Activated T-cell treated with anti-CD3 and anti-CD28 coated beads, Interleukin-2, amount 50 U/mL, for 24 hours (primary cell): Measurements from ENCODE around the gene IP6K2.

Experiments
- DNase-seq: peaks from one replicate; pipeline ENCODE4 v3.0.0-alpha.2; 2020
- H3K27ac Mint-ChIP-seq: 2 replicates; pipeline ENCODE4 v1.8.0; 2020; ENCODE audit warnings: mild to moderate bottlenecking, mixed read lengths
- H3K27me3 Mint-ChIP-seq: 2 replicates; pipeline ENCODE4 v1.8.0; 2020; ENCODE audit warnings: mixed read lengths
- H3K36me3 Mint-ChIP-seq: 2 replicates; pipeline ENCODE4 v1.8.0; 2020; ENCODE audit warnings: low read depth, mixed read lengths
- H3K4me1 Mint-ChIP-seq: 2 replicates; pipeline ENCODE4 v1.8.0; 2020; ENCODE audit warnings: low read depth, mixed read lengths
- H3K4me3 Mint-ChIP-seq: 2 replicates; pipeline ENCODE4 v1.8.0; 2020; ENCODE audit warnings: mild to moderate bottlenecking, moderate library complexity, mixed read lengths
- H3K9me3 Mint-ChIP-seq: 2 replicates; pipeline ENCODE4 v1.8.0; 2020; ENCODE audit warnings: mixed read lengths

Gene IP6K2

DNA sequence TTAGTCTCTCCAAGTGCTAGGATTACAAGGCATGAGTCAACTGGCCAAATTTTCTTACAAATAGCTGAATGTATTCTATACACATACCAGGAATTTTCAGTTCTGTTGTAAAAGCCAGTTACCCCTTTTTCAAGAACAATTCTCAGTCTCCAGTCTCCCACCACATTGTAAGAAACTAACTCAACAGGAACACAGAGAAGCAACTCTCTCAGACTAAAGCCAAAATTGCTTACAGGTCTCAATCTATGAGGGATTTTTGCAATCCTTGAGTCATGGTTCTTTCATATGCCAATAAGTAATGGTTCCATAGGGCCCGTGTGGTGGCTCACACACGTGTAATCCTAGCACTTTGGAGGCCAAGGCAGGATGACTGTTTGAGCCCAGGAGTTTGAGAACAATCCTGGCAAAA is 8.5 kb downstream of the IP6K2 start:
- H3K27ac Mint-ChIP-seq, result peak overlapping the region; percentile 62
- no peaks in the 10 kb centered on the region for H3K9me3 Mint-ChIP-seq
- peaks cover 79% of the 10 kb centered on the region for H3K36me3 Mint-ChIP-seq
- H3K27me3 Mint-ChIP-seq, result no peaks in the 10 kb centered on the region
- peaks cover 57% of the 10 kb centered on the region for H3K4me1 Mint-ChIP-seq
- no peak for DNase-seq
- H3K4me3 Mint-ChIP-seq, result no peak overlapping the region

DNA sequence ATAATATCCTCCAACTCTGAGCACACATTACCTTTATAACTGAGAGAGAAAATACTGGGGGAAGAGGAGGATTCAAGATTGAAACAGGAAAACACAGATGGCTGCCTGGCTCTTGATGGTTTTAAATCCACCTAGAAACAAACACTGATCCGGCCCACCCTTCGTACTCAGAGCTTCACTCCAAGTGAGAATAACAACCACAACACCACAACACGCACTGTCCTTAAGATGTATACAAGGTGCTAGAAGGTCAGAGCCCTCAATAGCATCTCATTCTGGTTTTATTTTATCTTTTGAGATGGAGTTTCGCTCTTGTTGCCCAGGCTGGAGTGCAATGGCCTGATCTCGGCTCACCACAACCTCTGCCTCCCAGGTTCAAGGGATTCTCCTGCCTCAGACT is 9.9 kb downstream of the IP6K2 start:
- DNase-seq, result no peak
- H3K27ac Mint-ChIP-seq, result peak overlapping the region; percentile 12
- H3K9me3 Mint-ChIP-seq, result no peaks in the 10 kb centered on the region
- no peak overlapping the region for H3K4me3 Mint-ChIP-seq
- peaks cover 78% of the 10 kb centered on the region for H3K36me3 Mint-ChIP-seq
- no peaks in the 10 kb centered on the region for H3K27me3 Mint-ChIP-seq
- peaks cover 58% of the 10 kb centered on the region for H3K4me1 Mint-ChIP-seq

DNA sequence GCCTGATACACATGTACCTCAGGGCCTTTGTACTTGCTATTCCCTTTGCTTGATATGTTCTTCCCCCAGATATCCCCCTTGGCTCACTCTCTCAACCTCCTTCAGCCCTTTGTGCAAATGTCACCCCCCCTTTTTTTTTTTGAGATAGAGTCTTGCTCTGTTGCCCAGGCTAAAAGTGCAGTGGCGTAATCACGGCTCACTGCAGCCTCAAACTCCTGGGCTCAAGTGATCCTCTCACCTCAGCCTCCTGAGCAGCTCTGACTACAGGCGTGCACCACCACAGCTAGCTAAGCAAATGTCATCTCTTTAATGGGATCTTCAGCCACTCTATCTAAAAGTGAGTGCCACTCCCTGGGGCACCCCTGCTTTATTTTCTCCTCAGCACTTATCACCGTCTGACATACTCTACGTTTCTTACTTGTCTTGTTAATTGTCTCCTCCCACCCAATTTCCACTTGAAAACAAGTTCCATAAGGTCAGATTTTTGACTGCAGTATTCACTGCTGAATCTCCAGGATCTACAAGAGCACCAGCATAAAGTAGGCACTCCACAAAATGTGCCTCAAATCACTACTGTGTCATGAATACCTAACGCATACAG is 14.6 kb downstream of the IP6K2 start:
- no peak overlapping the region for H3K4me3 Mint-ChIP-seq
- DNase-seq, result no peak

DNA sequence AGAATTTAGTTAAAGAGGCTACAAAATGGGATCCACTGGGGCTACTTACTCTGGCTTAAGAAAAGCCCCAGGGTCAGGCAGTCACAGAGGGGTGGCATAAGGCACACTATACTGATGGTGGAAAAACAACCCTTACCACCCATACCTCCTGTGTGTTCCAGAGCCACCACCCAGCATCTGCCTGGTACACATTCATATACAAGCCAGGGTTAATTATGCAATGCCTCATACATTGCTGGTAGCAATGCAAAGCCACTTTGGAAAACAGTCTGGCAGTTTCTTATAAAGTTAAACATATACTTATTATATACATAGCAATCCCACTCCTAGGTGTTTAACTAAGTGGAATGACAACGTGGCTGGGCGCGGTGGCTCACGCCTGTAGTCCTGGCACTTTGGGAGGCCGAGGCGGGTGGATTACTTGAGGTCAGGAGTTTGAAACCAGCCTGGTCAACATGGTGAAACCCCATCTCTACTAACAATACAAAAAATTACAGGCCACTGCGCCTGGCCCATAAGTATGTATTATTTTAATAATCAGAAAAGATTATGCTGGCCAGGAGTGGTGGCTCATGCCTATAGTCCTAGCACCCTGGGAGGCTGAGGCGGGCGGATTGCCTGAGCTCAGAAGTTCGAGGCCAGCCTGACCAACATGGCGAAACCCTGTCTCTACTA is 16.2 kb downstream of the IP6K2 start:
- Mint-ChIP-seq H3K4me1 (peaks cover 46% of the 10 kb centered on the region), H3K4me3 (no peak overlapping the region), H3K36me3 (peaks cover 59% of the 10 kb centered on the region), H3K27me3 (no peaks in the 10 kb centered on the region), H3K27ac (peak overlapping the region; percentile 71), H3K9me3 (no peaks in the 10 kb centered on the region)
- no peak for DNase-seq

More for the DNA sequence above, 14.6 kb downstream of the IP6K2 start:
- Mint-ChIP-seq H3K4me1 (peaks cover 45% of the 10 kb centered on the region), H3K36me3 (peaks cover 64% of the 10 kb centered on the region), H3K9me3 (no peaks in the 10 kb centered on the region), H3K27me3 (no peaks in the 10 kb centered on the region), H3K27ac (peak overlapping the region; percentile 18)

DNA sequence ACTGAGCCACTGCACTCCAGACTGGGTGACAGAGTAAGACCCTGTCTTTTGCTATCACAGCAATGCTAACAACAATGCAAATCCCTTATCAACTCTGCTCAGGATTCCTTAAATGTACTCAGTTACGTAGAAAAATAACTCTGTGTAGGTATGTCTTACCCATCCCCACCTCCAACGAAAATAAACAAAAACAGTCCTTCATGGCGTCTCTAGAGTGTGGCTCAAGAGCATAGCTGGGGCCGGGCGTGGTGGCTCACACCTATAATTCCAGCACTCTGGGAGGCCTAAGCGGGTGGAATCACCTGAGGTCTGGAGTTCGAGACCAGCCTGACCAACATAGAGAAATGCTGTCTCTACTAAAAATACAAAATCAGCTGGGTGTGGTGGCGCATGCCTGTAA is 18.1 kb downstream of the IP6K2 start:
- Mint-ChIP-seq H3K27ac (peak overlapping the region; percentile 44), H3K36me3 (peaks cover 61% of the 10 kb centered on the region), H3K9me3 (no peaks in the 10 kb centered on the region), H3K4me3 (no peak overlapping the region), H3K27me3 (no peaks in the 10 kb centered on the region), H3K4me1 (peaks cover 43% of the 10 kb centered on the region)
- DNase-seq, result no peak

DNA sequence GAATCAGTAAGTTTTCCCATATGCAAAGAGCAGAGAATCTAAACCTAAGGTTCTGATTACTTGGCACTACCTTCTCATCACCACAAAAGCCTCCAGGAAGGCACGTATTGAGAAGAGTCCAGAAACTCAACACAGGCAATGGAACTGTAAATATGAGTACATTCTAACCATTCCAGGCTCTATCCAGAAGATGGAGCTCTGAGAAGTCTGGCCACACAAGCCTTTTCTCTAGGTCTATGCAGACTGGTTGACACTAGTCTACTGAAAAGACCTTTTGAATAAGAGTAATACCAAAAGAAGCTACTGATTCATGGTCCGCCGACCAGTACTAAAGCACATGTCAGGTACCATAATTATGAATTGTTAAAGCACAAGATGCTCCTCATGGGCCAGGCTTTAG is 19.1 kb downstream of the IP6K2 start:
- H3K27ac Mint-ChIP-seq, result peak overlapping the region; percentile 26
- peaks cover 40% of the 10 kb centered on the region for H3K4me1 Mint-ChIP-seq
- no peak for DNase-seq
- no peaks in the 10 kb centered on the region for H3K27me3 Mint-ChIP-seq
- H3K4me3 Mint-ChIP-seq, result no peak overlapping the region
- peaks cover 67% of the 10 kb centered on the region for H3K36me3 Mint-ChIP-seq
- no peaks in the 10 kb centered on the region for H3K9me3 Mint-ChIP-seq

DNA sequence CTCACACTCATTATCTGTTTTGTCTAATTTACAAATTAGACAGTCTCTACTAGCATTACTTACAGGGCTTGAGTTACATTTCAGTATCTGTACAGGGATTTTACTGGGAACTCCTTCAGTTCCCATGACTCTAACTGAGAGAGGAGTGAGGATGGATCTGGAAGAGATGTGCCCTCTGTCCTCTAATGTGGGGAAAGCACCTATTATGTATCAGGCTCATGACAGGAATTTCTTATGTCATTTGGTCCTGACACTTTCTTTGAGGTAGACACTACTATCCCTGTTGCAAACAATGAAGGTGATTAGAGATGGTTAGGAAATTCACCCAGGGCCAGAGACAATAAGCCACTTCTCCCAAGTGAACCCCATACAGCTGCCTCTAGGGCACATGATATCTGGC is 20.4 kb downstream of the IP6K2 start:
- no peaks in the 10 kb centered on the region for H3K9me3 Mint-ChIP-seq
- no peak overlapping the region for H3K4me3 Mint-ChIP-seq
- DNase-seq, result no peak
- H3K36me3 Mint-ChIP-seq, result peaks cover 72% of the 10 kb centered on the region
- peak overlapping the region; percentile 71 for H3K27ac Mint-ChIP-seq
- H3K27me3 Mint-ChIP-seq, result no peaks in the 10 kb centered on the region
- H3K4me1 Mint-ChIP-seq, result peaks cover 32% of the 10 kb centered on the region

DNA sequence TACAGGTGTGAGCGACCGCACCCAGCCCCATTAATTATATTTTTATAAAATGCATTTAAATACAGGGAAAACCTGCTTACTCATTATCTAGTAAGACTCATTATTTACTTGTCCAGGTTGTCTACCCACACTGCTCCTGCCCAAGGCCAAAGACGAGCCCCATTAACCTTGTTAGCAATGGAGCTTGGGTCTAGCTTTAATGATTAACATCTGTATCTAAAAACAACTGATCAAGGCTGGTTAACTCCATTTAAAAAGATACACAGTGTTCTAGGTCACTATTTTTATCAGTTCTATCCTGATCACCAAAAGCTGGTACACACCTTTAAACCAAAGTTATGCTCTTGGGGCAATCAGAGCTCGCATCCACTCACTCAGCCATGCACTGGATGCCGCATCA is 20.9 kb downstream of the IP6K2 start:
- Mint-ChIP-seq H3K4me1 (peaks cover 30% of the 10 kb centered on the region), H3K27ac (peak overlapping the region; percentile 71), H3K4me3 (no peak overlapping the region), H3K27me3 (no peaks in the 10 kb centered on the region), H3K9me3 (no peaks in the 10 kb centered on the region), H3K36me3 (peaks cover 74% of the 10 kb centered on the region)
- no peak for DNase-seq

DNA sequence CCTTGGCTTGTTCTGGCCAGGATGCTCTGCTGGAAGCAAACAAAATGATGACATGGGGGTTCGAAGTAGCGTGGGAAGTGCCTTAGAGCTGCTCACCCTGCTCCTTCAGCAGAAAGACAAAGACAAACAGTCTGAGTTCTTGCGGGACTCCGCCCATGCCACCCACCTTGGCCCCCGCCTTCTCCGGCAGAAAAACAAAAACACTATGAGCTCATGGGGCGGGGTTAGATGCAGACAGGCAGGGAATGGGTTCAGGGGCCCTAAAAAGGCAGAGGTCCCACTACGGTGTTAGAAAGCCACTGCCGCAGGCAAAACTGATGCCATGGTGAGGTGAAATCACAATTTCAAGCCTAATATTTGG is 21.6 kb downstream of the IP6K2 start:
- no peaks in the 10 kb centered on the region for H3K9me3 Mint-ChIP-seq
- H3K36me3 Mint-ChIP-seq, result peaks cover 79% of the 10 kb centered on the region
- peaks cover 27% of the 10 kb centered on the region for H3K4me1 Mint-ChIP-seq
- no peaks in the 10 kb centered on the region for H3K27me3 Mint-ChIP-seq
- no peak for DNase-seq
- H3K27ac Mint-ChIP-seq, result peak overlapping the region; percentile 50
- no peak overlapping the region for H3K4me3 Mint-ChIP-seq

DNA sequence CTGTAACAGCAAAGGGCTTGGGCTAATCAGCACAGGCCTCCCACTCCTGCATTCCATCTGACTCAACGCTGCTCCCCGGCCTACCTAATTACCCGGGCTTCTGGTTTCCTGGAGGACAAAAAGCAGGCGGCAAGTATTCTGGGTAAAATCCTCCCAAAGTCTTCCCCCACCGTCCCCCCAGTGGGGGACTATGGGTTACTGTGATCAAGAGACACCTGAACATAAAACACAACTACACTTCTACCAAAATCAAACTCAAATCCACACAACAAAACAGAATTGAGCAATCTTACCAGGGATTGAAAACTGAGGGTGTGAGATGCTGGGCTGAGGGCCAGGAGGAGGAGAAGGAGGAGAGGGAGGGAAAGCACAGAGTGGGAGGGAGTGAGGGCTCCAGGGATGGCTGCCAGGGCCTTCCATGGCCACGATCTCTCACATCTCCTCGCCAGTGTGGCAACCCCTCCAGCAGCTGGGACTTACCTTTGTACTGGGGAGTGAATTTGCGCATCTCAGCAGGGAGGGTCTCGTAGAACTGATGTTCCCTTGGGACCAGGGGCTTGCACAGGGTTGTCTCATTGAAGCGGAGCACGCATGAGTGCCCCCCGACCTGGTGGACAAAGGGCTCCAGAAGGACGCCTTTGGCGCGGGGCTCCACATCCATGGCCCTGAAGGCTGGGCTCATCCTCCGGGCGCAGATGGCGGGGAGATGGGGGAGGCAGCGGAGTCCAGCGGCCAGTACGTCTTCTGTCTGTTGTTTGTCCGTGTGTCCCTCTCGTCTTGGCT is 22.2 kb downstream of the IP6K2 start:
- Mint-ChIP-seq H3K36me3 (peaks cover 79% of the 10 kb centered on the region), H3K27ac (peak overlapping the region; percentile 80), H3K4me3 (no peak overlapping the region), H3K27me3 (no peaks in the 10 kb centered on the region), H3K9me3 (no peaks in the 10 kb centered on the region), H3K4me1 (peaks cover 22% of the 10 kb centered on the region)
- DNase-seq, result no peak

DNA sequence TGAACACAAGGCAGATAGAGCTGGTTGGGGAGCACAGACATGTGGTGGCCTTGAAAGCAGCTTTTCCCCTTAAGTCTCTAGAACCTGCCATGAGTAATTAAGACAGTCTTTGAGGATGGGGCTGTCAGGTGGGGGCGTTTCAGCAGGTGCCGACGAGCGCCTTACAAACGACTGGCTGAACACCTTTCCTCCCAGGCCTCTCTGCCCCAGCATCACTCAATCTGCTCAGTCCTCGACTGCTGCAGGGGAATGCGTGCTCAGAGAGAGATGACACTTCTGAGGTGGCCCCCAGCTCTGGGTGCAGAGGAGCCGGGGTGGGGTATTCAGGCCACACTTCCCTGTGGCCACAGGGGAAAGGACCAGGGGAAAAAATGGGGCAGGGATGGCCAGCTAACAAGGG is 23.2 kb downstream of the IP6K2 start:
- H3K27me3 Mint-ChIP-seq, result no peaks in the 10 kb centered on the region
- H3K4me1 Mint-ChIP-seq, result peaks cover 17% of the 10 kb centered on the region
- H3K9me3 Mint-ChIP-seq, result no peaks in the 10 kb centered on the region
- H3K4me3 Mint-ChIP-seq, result no peak overlapping the region
- peaks cover 79% of the 10 kb centered on the region for H3K36me3 Mint-ChIP-seq
- no peak for DNase-seq
- H3K27ac Mint-ChIP-seq, result no peak overlapping the region

DNA sequence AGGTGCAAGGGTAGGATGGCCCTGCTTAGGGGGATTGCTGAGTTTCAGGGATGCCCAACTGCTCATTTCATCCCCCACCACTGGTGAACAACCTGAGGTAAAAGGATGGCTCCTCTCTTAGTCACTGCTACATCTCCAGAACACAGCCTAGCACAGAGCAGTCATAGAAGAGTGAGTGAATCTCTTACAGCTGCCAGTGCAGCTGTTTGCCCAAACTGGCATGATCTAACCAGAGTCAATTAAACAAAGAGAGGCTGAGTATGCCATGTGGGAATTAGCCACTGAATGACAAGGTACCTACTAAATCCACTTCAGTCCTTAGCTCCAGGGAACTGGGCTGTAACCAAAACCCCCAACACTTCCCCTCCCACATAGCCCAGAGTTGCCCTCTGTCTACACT is 24.5 kb downstream of the IP6K2 start:
- no peak overlapping the region for H3K4me3 Mint-ChIP-seq
- no peaks in the 10 kb centered on the region for H3K27me3 Mint-ChIP-seq
- peaks cover 9% of the 10 kb centered on the region for H3K4me1 Mint-ChIP-seq
- no peaks in the 10 kb centered on the region for H3K9me3 Mint-ChIP-seq
- H3K27ac Mint-ChIP-seq, result peak overlapping the region; percentile 75
- DNase-seq, result no peak
- peaks cover 83% of the 10 kb centered on the region for H3K36me3 Mint-ChIP-seq

DNA sequence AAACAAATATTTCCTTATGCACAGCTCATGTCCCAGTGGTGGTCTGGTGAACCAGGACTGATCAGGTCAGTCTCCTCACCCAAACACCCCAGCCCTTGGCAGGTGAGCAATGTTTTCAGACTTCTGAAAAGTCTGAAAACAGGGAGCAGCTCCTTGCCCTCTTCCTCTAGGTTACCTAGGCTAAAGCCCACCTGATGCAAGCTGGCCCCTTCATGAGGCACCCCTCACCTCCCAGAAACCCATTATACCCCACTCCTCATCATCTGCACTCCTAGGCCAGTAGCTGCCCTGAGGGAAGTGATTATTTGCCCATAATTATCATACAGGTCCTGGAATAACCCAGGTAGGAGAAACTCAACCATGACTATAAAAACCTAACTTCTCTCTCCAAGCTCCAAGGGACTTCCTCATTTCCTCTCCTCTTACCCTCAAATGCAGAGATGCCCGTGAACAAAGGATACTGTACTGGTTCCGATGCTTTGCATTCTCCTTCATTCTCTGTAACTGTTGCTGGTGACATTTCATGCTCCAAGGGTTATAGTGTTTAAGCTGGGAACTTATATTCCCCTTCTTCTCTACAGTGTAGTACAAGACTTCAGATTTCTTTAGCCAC is 26.1 kb downstream of the IP6K2 start:
- no peak overlapping the region for H3K4me3 Mint-ChIP-seq
- H3K4me1 Mint-ChIP-seq, result peaks cover 10% of the 10 kb centered on the region
- H3K9me3 Mint-ChIP-seq, result no peaks in the 10 kb centered on the region
- H3K36me3 Mint-ChIP-seq, result peaks cover 83% of the 10 kb centered on the region
- H3K27me3 Mint-ChIP-seq, result no peaks in the 10 kb centered on the region
- peak overlapping the region; percentile 37 for H3K27ac Mint-ChIP-seq
- no peak for DNase-seq

DNA sequence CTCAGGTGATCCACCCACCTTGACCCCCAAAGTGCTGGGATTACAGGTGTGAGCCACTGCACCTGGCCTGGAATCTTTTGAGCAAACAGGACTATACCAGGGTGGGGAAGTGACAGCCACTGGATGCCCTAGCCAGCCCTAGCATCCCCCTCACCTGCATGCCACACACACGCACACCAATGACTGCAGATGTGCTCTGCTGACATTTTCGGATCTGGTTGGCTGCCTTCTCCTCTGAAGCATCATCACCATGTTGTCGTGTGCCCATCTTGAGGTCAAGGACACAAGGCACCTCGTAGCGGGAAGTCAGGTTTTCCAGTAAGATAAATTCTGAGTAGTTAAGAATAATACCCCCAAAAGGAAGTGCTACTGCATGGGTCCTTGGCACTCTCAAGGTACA is 27.6 kb downstream of the IP6K2 start:
- H3K9me3 Mint-ChIP-seq, result no peaks in the 10 kb centered on the region
- H3K36me3 Mint-ChIP-seq, result peaks cover 71% of the 10 kb centered on the region
- DNase-seq, result no peak
- no peak overlapping the region for H3K27ac Mint-ChIP-seq
- no peaks in the 10 kb centered on the region for H3K27me3 Mint-ChIP-seq
- H3K4me3 Mint-ChIP-seq, result no peak overlapping the region
- peaks cover 14% of the 10 kb centered on the region for H3K4me1 Mint-ChIP-seq

DNA sequence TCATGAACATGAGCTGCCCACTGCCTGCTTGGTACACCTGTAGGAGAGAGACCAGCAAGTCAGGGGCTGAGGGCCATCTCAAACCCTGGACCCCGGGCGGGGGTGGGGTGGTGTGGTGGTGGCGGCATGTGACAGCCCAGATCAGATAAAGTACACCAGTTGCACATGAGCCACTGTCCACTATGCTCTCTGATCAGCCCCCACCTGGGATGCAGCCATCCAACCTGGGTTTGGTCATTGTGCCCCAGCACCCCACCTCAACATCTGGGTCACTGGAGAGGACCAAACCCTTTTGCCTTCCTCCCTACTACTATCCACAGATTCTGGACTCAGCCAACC is 28.3 kb downstream of the IP6K2 start:
- Mint-ChIP-seq H3K36me3 (peaks cover 66% of the 10 kb centered on the region), H3K4me3 (no peak overlapping the region), H3K27ac (no peak overlapping the region), H3K9me3 (no peaks in the 10 kb centered on the region), H3K27me3 (no peaks in the 10 kb centered on the region), H3K4me1 (peaks cover 21% of the 10 kb centered on the region)
- no peak for DNase-seq
